PC-3 (cell line): ENCODE measurements around the gene GTF2H1. TPM values are rescaled to one million over a fixed set of nuclear protein-coding genes. Genes with fewer than 3 reads are reported as not detected.

Experiments used
- ATAC-seq: fragments of 200-7000 bp; cut with Tn5 transposase; 2 replicates; pipeline ENCODE4 v1.9.1; 2020; ENCODE audit warnings: mild to moderate bottlenecking, moderate library complexity
- BruUV-seq: library from RNA; stranded (reverse); fragments of 400-500 nt; replicated peaks from 2 replicates; lab custom pipeline; 2021; lab: Mats Ljungman, UMichigan
- CTCF ChIA-PET: fragments of 300-600 bp; sonication (Branson Sonifier 250); formaldehyde crosslinking; loops from one replicate; lab custom pipeline; 2022; ENCODE audit warnings: antibody characterized with exemption; lab: Charles Lee
- POLR2A ChIA-PET: fragments of 300-600 bp; sonication (Branson Sonifier 250); formaldehyde crosslinking; loops from one replicate; lab custom pipeline; 2022; ENCODE audit warnings: antibody characterized with exemption; ENCODE audit not compliant: unreplicated experiment; lab: Charles Lee
- DNase-seq: peaks from one replicate; pipeline ENCODE4 v3.0.0-alpha.2; 2015
- H2AFZ ChIP-seq: fragments of 300-600 bp; sonication (generic); 2 replicates; pipeline ENCODE4 v1.6.0; 2016; ENCODE audit warnings: antibody characterized with exemption, low read length
- H3F3A ChIP-seq: fragments of 300-600 bp; sonication (generic); one replicate; pipeline ENCODE4 v1.6.0; 2017; ENCODE audit warnings: antibody characterized with exemption, low read length, control low read depth, mild to moderate bottlenecking; ENCODE audit not compliant: unreplicated experiment
- H3K27ac ChIP-seq: fragments of 300-600 bp; sonication (generic); 2 replicates; pipeline ENCODE4 v1.5.1; 2016; ENCODE audit warnings: mild to moderate bottlenecking, low read length
- H3K27me3 ChIP-seq: fragments of 300-600 bp; sonication (generic); 2 replicates; pipeline ENCODE4 v1.6.1; 2016; ENCODE audit warnings: low read length, mixed read lengths
- H3K36me3 ChIP-seq: fragments of 300-600 bp; sonication (generic); 2 replicates; pipeline ENCODE4 v1.6.1; 2016; ENCODE audit warnings: low read depth, mixed run types, low read length, mixed read lengths
- H3K4me1 ChIP-seq: fragments of 300-600 bp; sonication (generic); 2 replicates; pipeline ENCODE4 v1.5.1; 2016; ENCODE audit warnings: low read length; ENCODE audit not compliant: insufficient read depth
- H3K4me2 ChIP-seq: fragments of 300-600 bp; sonication (generic); 2 replicates; pipeline ENCODE4 v1.6.0; 2016; ENCODE audit warnings: low read length
- H3K4me3 ChIP-seq: fragments of 300-600 bp; sonication (generic); 2 replicates; pipeline ENCODE4 v1.5.1; 2016; ENCODE audit warnings: mild to moderate bottlenecking, low read length, mixed read lengths
- H3K79me2 ChIP-seq: fragments of 300-600 bp; sonication (generic); 2 replicates; pipeline ENCODE4 v1.6.1; 2017; ENCODE audit warnings: low read length, mixed read lengths
- H3K9ac ChIP-seq: fragments of 300-600 bp; sonication (generic); 2 replicates; pipeline ENCODE4 v1.6.0; 2016; ENCODE audit warnings: mild to moderate bottlenecking, low read length
- H3K9me2 ChIP-seq: fragments of 300-600 bp; sonication (generic); replicated peaks from 2 replicates; pipeline ENCODE4 v1.6.1; 2016; ENCODE audit warnings: mixed run types, low read length, mixed read lengths
- H3K9me3 ChIP-seq: fragments of 300-600 bp; sonication (generic); 2 replicates; pipeline ENCODE4 v1.6.1; 2016; ENCODE audit warnings: low read length, mixed read lengths
- H4K20me1 ChIP-seq: fragments of 300-600 bp; sonication (generic); 2 replicates; pipeline ENCODE4 v1.6.1; 2016; ENCODE audit warnings: low read length, mixed read lengths
- CTCF ChIP-seq: fragments of 300-600 bp; sonication (generic); conservative IDR thresholded peaks from 2 replicates; pipeline ENCODE4 v1.5.1; 2017; ENCODE audit warnings: antibody characterized with exemption, low read depth, mild to moderate bottlenecking, low read length
- EZH2 ChIP-seq: fragments of 300-600 bp; sonication (generic); IDR thresholded peaks from one replicate; pipeline ENCODE4 v1.6.1; 2017; ENCODE audit warnings: antibody characterized with exemption, mild to moderate bottlenecking, low read length; ENCODE audit not compliant: unreplicated experiment
- EZH2phosphoT487 ChIP-seq: fragments of 300-600 bp; sonication (generic); IDR thresholded peaks from 2 replicates; pipeline ENCODE4 v1.6.1; 2018; ENCODE audit warnings: mild to moderate bottlenecking, antibody characterized with exemption, low read length, borderline replicate concordance
- intact Hi-C: fragments of 100-400 bp; cut with micrococcal nuclease; formaldehyde crosslinking; loops from 2 replicates; pipeline ENCODE4 v1.9.0; 2023
- total RNA-seq: library from RNA; depleted of rRNA; stranded (reverse); fragments of >200 nt; gene quantifications from 2 replicates; pipeline ENCODE4 v1.2.3, GENCODE V29; 2014

The GTF2H1 gene
- total RNA-seq, 1 experiment from 2014 or later, result 32.7 TPM

- intact Hi-C loops, result no loop called here
- Histone ChIP-seq H3K9me3 (no peaks in the 10 kb centered on the region), H3K9me2 (no peaks in the 10 kb centered on the region), H3K79me2 (0 out of 2 replicates have a peak, but pooled peaks cover 15% of the 10 kb centered on the region), H3K9ac (no peak overlapping the region), H3K27me3 (no peaks in the 10 kb centered on the region), H3K4me2 (no peak overlapping the region), H2AFZ (no peak overlapping the region), H3K27ac (no peak overlapping the region), H3F3A (no peaks in the 10 kb centered on the region), H4K20me1 (no peaks in the 10 kb centered on the region), H3K4me3 (no peak overlapping the region), H3K36me3 (peaks cover 4% of the 10 kb centered on the region; the same call in 1 of the 2 replicates), H3K4me1 (no peaks in the 10 kb centered on the region)
- DNase-seq (no peak), ATAC-seq (no peak)
- no TSS peak for BruUV-seq
- TF ChIP-seq EZH2phosphoT487 (no peak), EZH2 (no peak), CTCF (no peak)
- ChIA-PET POLR2A (interaction anchor here (0.6 kb wide), 1 partner anchor 91 kb away, joined by 14 read pairs; no protein-coding TSS in a partner anchor), CTCF (no interaction called here)
Measured at GRCh38 chr11:18310800-18311340, 11.5 kb upstream of the GTF2H1 start.

- CTCF ChIA-PET, result no interaction called here
Measured at GRCh38 chr11:18312012-18312411, 10.4 kb upstream of the GTF2H1 start.

More at GRCh38 chr11:18312012-18312411, 10.4 kb upstream of the GTF2H1 start:
- Histone ChIP-seq H3K79me2 (0 out of 2 replicates have a peak, but pooled peaks cover 21% of the 10 kb centered on the region), H4K20me1 (no peaks in the 10 kb centered on the region), H3K27me3 (no peaks in the 10 kb centered on the region), H3K9ac (no peak overlapping the region), H3K4me2 (no peak overlapping the region), H3K27ac (no peak overlapping the region), H3K4me1 (no peaks in the 10 kb centered on the region), H3K36me3 (no peaks in the 10 kb centered on the region; the same call in 1 of the 2 replicates), H2AFZ (no peak overlapping the region), H3K9me3 (no peaks in the 10 kb centered on the region), H3K9me2 (no peaks in the 10 kb centered on the region), H3F3A (no peaks in the 10 kb centered on the region), H3K4me3 (no peak overlapping the region)
- POLR2A ChIA-PET, result no interaction called here
- BruUV-seq, result no TSS peak
- no peak for DNase-seq
- ATAC-seq, result peak; percentile 58
- intact Hi-C loops, result no loop called here
- TF ChIP-seq EZH2 (no peak), CTCF (no peak), EZH2phosphoT487 (no peak)
